C4-2B (cell line): Measurements from ENCODE around the gene SNN.

Experiments used
- H3K27ac ChIP-seq: fragments of 450-650 bp; 2 replicates; pipeline ENCODE4 v1.5.1; 2017
- CTCF ChIP-seq: fragments of 450-650 bp; conservative IDR thresholded peaks from 2 replicates; pipeline ENCODE4 v1.5.1; 2017; ENCODE audit warnings: mild to moderate bottlenecking
- ZFX ChIP-seq: fragments of 450-650 bp; IDR thresholded peaks from 2 replicates; pipeline ENCODE4 v1.6.1; 2017

Gene SNN

GRCh38 chr16:11674001-11674817 is 6.0 kb downstream of the SNN start:
- H3K27ac ChIP-seq, result no peak overlapping the region
- no peak for TF ChIP-seq ZFX
- no peak for TF ChIP-seq CTCF

- H3K27ac ChIP-seq, result no peak overlapping the region
- no peak for TF ChIP-seq CTCF
- no peak for TF ChIP-seq ZFX
Measured at GRCh38 chr16:11674818-11675560, 6.7 kb downstream of the SNN start.

GRCh38 chr16:11675561-11676511 is 7.6 kb downstream of the SNN start:
- H3K27ac ChIP-seq, result no peak overlapping the region
- TF ChIP-seq CTCF, result no peak
- TF ChIP-seq ZFX, result no peak

GRCh38 chr16:11676799-11677198 is 8.5 kb downstream of the SNN start:
- no peak overlapping the region for H3K27ac ChIP-seq
- no peak for TF ChIP-seq ZFX
- no peak for TF ChIP-seq CTCF

- TF ChIP-seq ZFX (no peak), CTCF (no peak)
- no peak overlapping the region for H3K27ac ChIP-seq
Measured at GRCh38 chr16:11677451-11677951, 9.2 kb downstream of the SNN start.

- TF ChIP-seq CTCF, result no peak
- H3K27ac ChIP-seq, result no peak overlapping the region
Measured at GRCh38 chr16:11677959-11678881, 10.0 kb downstream of the SNN start.
